Measurements from ENCODE around the gene GALNT6.

- TF ChIP-seq CTCF (IDR thresholded peaks at IDR 0.05; ENCODE audit: low read depth, low read length, poor library complexity, severe bottlenecking) = no peak
- TF ChIP-seq EZH2phosphoT487 (IDR thresholded peaks at IDR 0.05; ENCODE audit: borderline replicate concordance, low read length) = no peak
These were observed 21.9 kb upstream of the GALNT6 start for GRCh38 chr12:51413149-51413548.

All from DOHH2 (cell line).